H7 (cell line): ENCODE measurements around the gene STX7. TPM values are rescaled to one million over a fixed set of nuclear protein-coding genes. Genes with fewer than 3 reads are reported as not detected.

Experiments
- DNase-seq: peaks from one replicate; pipeline ENCODE4 v3.0.0; 2012
- H3K27me3 ChIP-seq: 2 replicates; pipeline ENCODE4 v1.6.0; 2011; ENCODE audit warnings: mild to moderate bottlenecking, low read length; ENCODE audit not compliant: control insufficient read depth, insufficient read depth
- H3K36me3 ChIP-seq: replicated peaks from 2 replicates; pipeline ENCODE4 v1.5.1; 2011; ENCODE audit warnings: low read length; ENCODE audit not compliant: control insufficient read depth, insufficient read depth
- H3K4me3 ChIP-seq: 2 replicates; pipeline ENCODE4 v1.5.1; 2011; ENCODE audit warnings: low read depth, mild to moderate bottlenecking, control low read depth, low read length, moderate library complexity; ENCODE audit not compliant: insufficient read depth
- total RNA-seq: library from RNA; depleted of rRNA; stranded (reverse); fragments of >200 nt; shearing (Covaris generic); gene quantifications from 2 replicates; pipeline ENCODE4 v1.2.3, GENCODE V29; 2014; rRNA removed

Gene STX7
- total RNA-seq, 1 experiment from 2014 or later = 19.6 TPM

DNA sequence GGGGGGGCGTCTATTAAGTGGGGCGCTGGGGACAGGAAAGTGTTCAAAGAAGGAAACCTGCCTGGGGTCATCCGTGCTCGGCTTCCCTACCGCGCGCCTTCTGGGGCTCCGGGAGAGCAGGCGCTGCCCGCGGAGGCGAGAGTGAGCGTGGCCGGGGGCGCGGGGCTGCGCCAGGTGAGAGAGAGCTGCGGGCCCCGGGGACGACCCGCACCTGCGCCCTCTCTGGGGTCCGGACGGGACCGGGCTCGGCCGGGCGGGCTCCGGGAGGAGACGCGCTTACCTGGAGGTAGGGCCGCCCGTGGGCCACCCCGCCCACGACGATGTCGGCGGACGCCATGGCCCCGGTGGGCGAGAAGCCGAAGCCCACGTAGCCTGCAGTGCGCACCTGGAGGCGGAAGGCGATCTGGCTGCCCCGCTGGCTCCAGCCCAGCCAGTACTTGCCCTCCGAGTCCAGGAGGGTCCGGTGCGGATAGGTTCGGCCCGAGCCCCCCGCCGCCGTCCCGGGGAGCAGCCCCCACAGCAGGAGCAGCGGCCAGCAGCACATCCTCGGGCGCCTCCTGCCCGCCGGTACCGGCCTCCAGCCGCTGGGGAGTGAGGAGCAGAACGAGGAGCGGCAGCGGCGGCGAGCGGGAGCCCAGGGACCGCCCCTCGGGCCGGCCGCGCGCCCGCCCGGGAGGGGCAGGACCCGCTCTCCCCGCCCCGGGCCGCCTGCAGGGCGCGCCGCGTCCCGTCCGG, 111.9 kb downstream of the STX7 start, which contains the start of gene MOXD1:
TSS of gene MOXD1 (minus strand) at position 593 of the 735 bp plus-strand sequence. CDS start at position 544, 49 bp downstream.
- Histone ChIP-seq H3K27me3 (peaks cover 45% of the 10 kb centered on the region), H3K36me3 (no peaks in the 10 kb centered on the region), H3K4me3 (peak within 1 kb of the TSS; percentile 74)
- DNase-seq = peak; percentile 90

DNA sequence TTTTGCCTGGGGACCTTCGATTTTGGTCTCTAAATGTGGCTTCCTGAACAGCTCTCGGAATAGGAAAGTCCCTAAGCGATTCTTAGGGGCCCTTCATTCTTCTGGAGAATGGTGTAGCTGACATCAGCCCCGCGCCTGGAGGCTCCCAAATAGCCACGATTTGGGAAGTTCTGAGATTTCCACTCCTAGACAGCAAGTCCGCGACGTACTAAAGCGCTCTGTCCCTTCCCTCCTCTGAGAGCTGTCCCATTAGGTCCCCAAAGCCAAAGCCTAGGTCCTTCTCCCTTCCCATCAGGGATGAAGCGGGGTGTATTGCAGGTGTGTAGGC, 112.4 kb downstream of the STX7 start:
- Histone ChIP-seq H3K4me3 (peak overlapping the region; percentile 74), H3K27me3 (peaks cover 45% of the 10 kb centered on the region), H3K36me3 (no peaks in the 10 kb centered on the region)
- peak; percentile 34 for DNase-seq

DNA sequence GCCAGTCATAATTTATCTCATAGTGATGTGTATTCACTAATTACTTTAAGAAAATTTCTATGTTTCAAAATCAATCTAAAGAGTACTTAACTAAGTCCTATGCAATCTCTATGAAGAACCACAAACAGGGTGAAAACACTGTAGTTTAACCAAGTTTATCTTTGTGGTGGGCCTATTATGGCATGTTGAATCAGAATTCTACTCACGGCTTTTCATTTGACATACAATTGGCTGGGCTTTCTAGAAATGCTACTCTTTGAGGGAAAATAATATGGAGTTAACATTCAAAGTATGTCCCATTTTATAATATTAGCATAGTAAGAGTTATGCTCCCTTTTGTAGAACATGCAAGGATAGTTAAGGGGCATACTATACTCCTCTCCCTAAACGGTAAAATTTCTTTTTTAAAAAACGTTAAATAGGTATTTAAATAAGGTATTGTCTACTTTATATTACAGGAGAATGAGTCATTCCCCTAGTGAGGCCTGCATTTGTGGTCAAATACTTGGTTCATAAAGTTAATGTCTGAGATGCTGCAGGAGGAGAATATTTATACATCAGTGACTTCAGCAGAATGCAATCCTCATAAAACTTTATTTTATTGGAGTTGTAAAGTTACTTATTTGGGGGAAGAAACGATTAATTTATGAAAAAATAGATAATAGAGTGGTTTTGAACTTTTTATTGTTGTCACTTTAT, 113.4 kb downstream of the STX7 start:
- Histone ChIP-seq H3K27me3 (peaks cover 45% of the 10 kb centered on the region), H3K4me3 (no peak overlapping the region), H3K36me3 (no peaks in the 10 kb centered on the region)
- no peak for DNase-seq

Other genes with a start within 250 kb of the STX7 start
- 0.37 and 0.69 TPM in 2 replicates for gene MOXD1, start 111.6 kb downstream of the STX7 start, total RNA-seq
- not detected in 2 replicates for gene TAAR9, start 25.2 kb upstream of the STX7 start, total RNA-seq
- not detected in 2 replicates for gene TAAR8, start 39.6 kb upstream of the STX7 start, total RNA-seq
- not detected in 2 replicates for gene TAAR6, start 57.2 kb upstream of the STX7 start, total RNA-seq
- gene TAAR5, start 76.6 kb upstream of the STX7 start, total RNA-seq = not detected in 2 replicates
- not detected in 2 replicates for gene TAAR2, start 111.2 kb upstream of the STX7 start, total RNA-seq
- gene TAAR1, start 146.1 kb upstream of the STX7 start, total RNA-seq = not detected in 2 replicates
- not detected in 2 replicates for gene VNN1, start 200.9 kb upstream of the STX7 start, total RNA-seq
- not detected in 2 replicates for gene VNN2, start 244.8 kb upstream of the STX7 start, total RNA-seq